ENCODE results near the gene CGB3.
"Not testable (repeated sequence)": the region's sequence is repeated elsewhere in the genome, so short reads cannot be mapped to it uniquely, and the experiment has no call there.

CGB3 gene

GRCh38 chr19:49020931-49021895, 2.9 kb downstream of the CGB3 start:
- Histone ChIP-seq H3K27ac (ENCODE audit: insufficient read depth in 1 of 2, low read depth in 1 of 2, low read length in 2 of 2, poor library complexity in 1 of 2, severe bottlenecking in 2 of 2) (no peak overlapping the region), H3K9me3 (ENCODE audit: control extremely low read depth in 1 of 5, control insufficient read depth in 4 of 5, insufficient read depth in 2 of 5, low read depth in 1 of 5, low read length in 4 of 5) (no peaks in the 10 kb centered on the region), H3K27me3 (replicated peaks in 2 of 5; ENCODE audit: control insufficient read depth in 4 of 5, insufficient read depth in 5 of 5, low read length in 4 of 5) (peaks cover 0 to 43% (median 9%) of the 10 kb centered on the region in 5 experiments), H3K36me3 (ENCODE audit: control insufficient read depth in 4 of 4, insufficient read depth in 4 of 4, low read length in 3 of 4) (peaks cover 0 to 3% (median under 1%) of the 10 kb centered on the region in 4 experiments), H3K4me1 (ENCODE audit: control extremely low read depth in 1 of 4, control insufficient read depth in 4 of 4, insufficient read depth in 4 of 4, low read length in 3 of 4) (peaks cover 0 to 24% (median 22%) of the 10 kb centered on the region in 4 experiments), H3K4me3 (ENCODE audit: control insufficient read depth in 1 of 7, extremely low read depth in 1 of 7, insufficient read depth in 4 of 7, low read depth in 2 of 7, low read length in 6 of 7) (no peak overlapping the region)
- peak in 1 of 3 donors; percentile 13 for DNase-seq
- POLR2A ChIA-PET, result no interaction called here
- WGBS (ENCODE audit: insufficient coverage), result 41% methylated on average over 12 of the region's 16 CpGs
- CTCF ChIA-PET, result no interaction called here

DNA sequence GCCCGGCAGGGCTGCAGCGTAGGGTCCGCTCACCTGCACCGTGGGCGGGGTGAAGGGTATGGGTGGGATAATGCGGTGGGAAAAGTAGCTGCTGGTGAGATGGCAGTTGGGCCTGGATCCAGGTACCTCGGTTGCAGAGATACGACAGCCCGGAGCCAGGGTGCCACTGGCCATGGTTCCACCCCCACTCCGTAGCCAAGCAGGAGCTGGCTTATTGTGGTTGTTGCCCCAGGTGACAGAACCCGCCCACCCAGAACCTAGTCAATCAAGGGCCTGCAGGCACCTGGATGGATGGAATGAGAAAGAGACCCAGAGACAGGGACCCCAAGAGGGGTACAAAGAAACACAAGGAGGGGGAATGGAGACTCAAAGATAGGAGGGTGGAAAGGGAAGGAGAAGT, 3.8 kb downstream of the CGB3 start:
- peaks cover 2 to 11% (median 7%) of the 10 kb centered on the region in 4 experiments for H3K36me3 ChIP-seq (ENCODE audit: control insufficient read depth in 4 of 4, insufficient read depth in 4 of 4, low read length in 3 of 4)
- no peak overlapping the region for H3K27ac ChIP-seq (ENCODE audit: insufficient read depth in 1 of 2, low read depth in 1 of 2, low read length in 2 of 2, poor library complexity in 1 of 2, severe bottlenecking in 2 of 2)
- WGBS (ENCODE audit: insufficient coverage), result 88% methylated on average over 10 of the region's 11 CpGs
- CTCF ChIA-PET, result interaction anchor here (0.6 to 3.5 kb wide), 3 partner anchors 14 to 239 kb away, joined by 3 to 10 read pairs (median 3); no protein-coding TSS in a partner anchor
- peaks cover 0 to 24% (median 22%) of the 10 kb centered on the region in 4 experiments for H3K4me1 ChIP-seq (ENCODE audit: control extremely low read depth in 1 of 4, control insufficient read depth in 4 of 4, insufficient read depth in 4 of 4, low read length in 3 of 4)
- peaks cover 0 to 43% (median 9%) of the 10 kb centered on the region in 5 experiments for H3K27me3 ChIP-seq (replicated peaks in 2 of 5; ENCODE audit: control insufficient read depth in 4 of 5, insufficient read depth in 5 of 5, low read length in 4 of 5)
- H3K4me3 ChIP-seq (ENCODE audit: control insufficient read depth in 1 of 7, extremely low read depth in 1 of 7, insufficient read depth in 4 of 7, low read depth in 2 of 7, low read length in 6 of 7), result no peak overlapping the region
- no peaks in the 10 kb centered on the region for H3K9me3 ChIP-seq (ENCODE audit: control extremely low read depth in 1 of 5, control insufficient read depth in 4 of 5, insufficient read depth in 2 of 5, low read depth in 1 of 5, low read length in 4 of 5)
- DNase-seq, result no peak
- POLR2A ChIA-PET, result no interaction called here

- Histone ChIP-seq H3K9me3 (ENCODE audit: control extremely low read depth in 1 of 5, control insufficient read depth in 4 of 5, insufficient read depth in 2 of 5, low read depth in 1 of 5, low read length in 4 of 5) (no peaks in the 10 kb centered on the region), H3K4me1 (ENCODE audit: control extremely low read depth in 1 of 4, control insufficient read depth in 4 of 4, insufficient read depth in 4 of 4, low read length in 3 of 4) (peaks cover 0 to 24% (median 22%) of the 10 kb centered on the region in 4 experiments), H3K4me3 (ENCODE audit: control insufficient read depth in 1 of 7, extremely low read depth in 1 of 7, insufficient read depth in 4 of 7, low read depth in 2 of 7, low read length in 6 of 7) (peak overlapping the region in 5 of 7 experiments; percentile 10 to 65 (median 55)), H3K27me3 (replicated peaks in 2 of 5; ENCODE audit: control insufficient read depth in 4 of 5, insufficient read depth in 5 of 5, low read length in 4 of 5) (peaks cover 0 to 43% (median 9%) of the 10 kb centered on the region in 5 experiments), H3K36me3 (ENCODE audit: control insufficient read depth in 4 of 4, insufficient read depth in 4 of 4, low read length in 3 of 4) (peaks cover 3 to 21% (median 15%) of the 10 kb centered on the region in 4 experiments), H3K27ac (ENCODE audit: insufficient read depth in 1 of 2, low read depth in 1 of 2, low read length in 2 of 2, poor library complexity in 1 of 2, severe bottlenecking in 2 of 2) (no peak overlapping the region)
- peak in 2 of 3 donors; percentile 56 to 66 for DNase-seq
- 12% methylated on average over 35 of the region's 41 CpGs for WGBS (ENCODE audit: insufficient coverage)
- ChIA-PET CTCF (interaction anchor here (0.7 to 3.5 kb wide), 6 partner anchors 13 to 54 kb away, joined by 3 to 10 read pairs (median 4); partner anchors contain the start of genes GYS1, KCNA7 and RUVBL2), POLR2A (no interaction called here)
Measured at GRCh38 chr19:49019242-49019932, 4.7 kb downstream of the CGB3 start.

DNA sequence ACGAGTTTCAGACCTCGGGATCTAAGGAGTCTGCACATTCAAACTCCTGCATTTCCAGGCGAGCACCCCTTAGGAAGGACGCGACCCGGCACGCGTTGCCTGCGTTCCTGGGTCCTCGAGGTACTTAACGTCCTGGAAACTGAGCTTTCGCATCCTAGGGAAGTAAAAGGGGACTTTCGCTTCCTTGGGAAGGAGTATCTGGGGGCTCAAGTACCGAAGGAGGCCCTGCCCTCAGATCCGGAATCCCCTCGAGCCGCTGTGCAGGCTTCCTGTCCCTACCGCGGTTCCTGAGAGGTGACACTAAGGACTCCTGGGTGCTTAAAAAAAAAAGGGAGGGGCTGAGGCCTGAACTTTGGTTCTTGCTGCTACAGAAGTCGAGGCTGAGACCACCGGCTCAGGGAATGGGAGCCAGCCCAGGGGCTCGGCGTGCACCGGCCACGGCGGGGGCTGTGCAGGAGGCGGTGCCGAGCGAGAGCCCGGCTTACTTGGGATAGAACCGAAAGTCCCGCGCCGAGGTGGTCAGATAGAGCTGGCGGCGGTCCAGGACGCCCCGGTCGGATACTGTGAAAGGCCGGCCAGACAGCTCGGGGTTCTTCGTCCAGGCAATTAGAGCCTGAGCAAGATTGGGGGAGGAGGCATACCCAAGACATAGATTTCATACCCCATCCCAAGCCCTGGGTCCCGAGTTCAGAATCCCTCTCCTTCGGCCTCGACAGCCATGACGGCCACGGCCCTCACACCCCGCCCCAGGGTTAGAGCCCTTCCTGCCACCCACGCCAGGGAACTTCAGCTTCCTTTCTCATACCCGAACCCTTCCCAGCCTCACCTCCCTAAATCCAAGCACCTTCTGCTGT, 5.5 kb downstream of the CGB3 start:
- H3K27ac ChIP-seq (ENCODE audit: insufficient read depth in 1 of 2, low read depth in 1 of 2, low read length in 2 of 2, poor library complexity in 1 of 2, severe bottlenecking in 2 of 2); H3K9me3 ChIP-seq (ENCODE audit: control extremely low read depth in 1 of 5, control insufficient read depth in 4 of 5, insufficient read depth in 2 of 5, low read depth in 1 of 5, low read length in 4 of 5); POLR2A ChIA-PET: not testable (repeated sequence)
- peak in 2 of 3 donors; percentile 54 to 62 for DNase-seq
- H3K27me3 ChIP-seq (replicated peaks in 2 of 5; ENCODE audit: control insufficient read depth in 4 of 5, insufficient read depth in 5 of 5, low read length in 4 of 5), result peaks cover 0 to 43% (median 9%) of the 10 kb centered on the region in 5 experiments
- H3K4me3 ChIP-seq (ENCODE audit: control insufficient read depth in 1 of 7, extremely low read depth in 1 of 7, insufficient read depth in 4 of 7, low read depth in 2 of 7, low read length in 6 of 7), result peak overlapping the region in 6 of 7 experiments; percentile 42 to 73 (median 56)
- 11% methylated on average over 42 of the region's 50 CpGs for WGBS (ENCODE audit: insufficient coverage)
- H3K4me1 ChIP-seq (ENCODE audit: control extremely low read depth in 1 of 4, control insufficient read depth in 4 of 4, insufficient read depth in 4 of 4, low read length in 3 of 4), result peaks cover 0 to 24% (median 22%) of the 10 kb centered on the region in 4 experiments
- peaks cover 3 to 27% (median 19%) of the 10 kb centered on the region in 4 experiments for H3K36me3 ChIP-seq (ENCODE audit: control insufficient read depth in 4 of 4, insufficient read depth in 4 of 4, low read length in 3 of 4)
- CTCF ChIA-PET, result interaction anchor here (1.2 to 3.5 kb wide), 7 partner anchors 9 to 55 kb away, joined by 3 to 10 read pairs (median 3); partner anchors contain the start of genes GYS1, KCNA7 and RUVBL2

DNA sequence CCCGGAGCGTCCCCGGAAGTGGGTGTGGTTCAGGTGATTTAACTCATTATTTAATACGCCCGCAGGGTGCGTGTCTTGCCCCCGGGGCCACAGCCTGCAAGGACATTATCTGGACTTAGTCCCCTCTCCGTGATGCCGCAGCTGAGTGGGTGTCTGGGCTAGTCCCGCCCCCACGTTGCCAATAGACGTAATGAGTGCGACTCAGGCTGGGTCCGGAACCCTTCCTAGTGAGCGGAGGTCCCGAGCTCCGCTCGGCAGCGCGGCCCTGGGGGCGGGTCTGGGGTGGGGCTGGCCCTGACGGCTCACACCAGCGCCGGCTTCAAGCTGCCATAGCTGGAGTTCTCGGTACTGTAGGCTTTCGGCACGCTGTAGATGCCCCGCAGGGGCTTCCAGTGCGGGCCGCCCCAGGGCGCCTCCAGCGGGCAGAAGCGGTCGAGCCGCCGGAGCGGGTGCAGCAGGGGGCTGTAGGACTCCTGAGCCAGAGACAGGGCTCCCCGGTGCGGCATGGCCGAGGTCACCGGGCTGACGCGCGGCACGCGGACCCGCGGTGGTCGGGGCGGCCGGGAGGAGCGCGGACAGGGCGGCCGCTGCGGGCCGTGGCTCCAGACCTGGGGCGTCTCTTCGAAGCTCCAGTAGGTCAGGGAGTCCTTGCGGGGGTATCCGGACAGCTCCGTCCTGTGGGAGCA, 6.3 kb downstream of the CGB3 start:
- peaks cover 0 to 43% (median 9%) of the 10 kb centered on the region in 5 experiments for H3K27me3 ChIP-seq (replicated peaks in 2 of 5; ENCODE audit: control insufficient read depth in 4 of 5, insufficient read depth in 5 of 5, low read length in 4 of 5)
- H3K4me3 ChIP-seq (ENCODE audit: control insufficient read depth in 1 of 7, extremely low read depth in 1 of 7, insufficient read depth in 4 of 7, low read depth in 2 of 7, low read length in 6 of 7), result peak overlapping the region; percentile 4 to 73 (median 56)
- ChIA-PET POLR2A (no interaction called here), CTCF (interaction anchor here (1.0 to 3.5 kb wide), 6 partner anchors 8 to 43 kb away, joined by 3 to 10 read pairs (median 3); no protein-coding TSS in a partner anchor)
- DNase-seq, result peak; percentile 63 to 83 (median 81)
- H3K4me1 ChIP-seq (ENCODE audit: control extremely low read depth in 1 of 4, control insufficient read depth in 4 of 4, insufficient read depth in 4 of 4, low read length in 3 of 4), result peaks cover 0 to 24% (median 22%) of the 10 kb centered on the region in 4 experiments
- no peaks in the 10 kb centered on the region for H3K9me3 ChIP-seq (ENCODE audit: control extremely low read depth in 1 of 5, control insufficient read depth in 4 of 5, insufficient read depth in 2 of 5, low read depth in 1 of 5, low read length in 4 of 5)
- under 1% methylated on average over 45 of the region's 62 CpGs for WGBS (ENCODE audit: insufficient coverage)
- peaks cover 3 to 31% (median 21%) of the 10 kb centered on the region in 4 experiments for H3K36me3 ChIP-seq (ENCODE audit: control insufficient read depth in 4 of 4, insufficient read depth in 4 of 4, low read length in 3 of 4)
- H3K27ac ChIP-seq (ENCODE audit: insufficient read depth in 1 of 2, low read depth in 1 of 2, low read length in 2 of 2, poor library complexity in 1 of 2, severe bottlenecking in 2 of 2), result no peak overlapping the region
